ENCODE measurements around the gene SCUBE1.

SCUBE1 gene

DNA sequence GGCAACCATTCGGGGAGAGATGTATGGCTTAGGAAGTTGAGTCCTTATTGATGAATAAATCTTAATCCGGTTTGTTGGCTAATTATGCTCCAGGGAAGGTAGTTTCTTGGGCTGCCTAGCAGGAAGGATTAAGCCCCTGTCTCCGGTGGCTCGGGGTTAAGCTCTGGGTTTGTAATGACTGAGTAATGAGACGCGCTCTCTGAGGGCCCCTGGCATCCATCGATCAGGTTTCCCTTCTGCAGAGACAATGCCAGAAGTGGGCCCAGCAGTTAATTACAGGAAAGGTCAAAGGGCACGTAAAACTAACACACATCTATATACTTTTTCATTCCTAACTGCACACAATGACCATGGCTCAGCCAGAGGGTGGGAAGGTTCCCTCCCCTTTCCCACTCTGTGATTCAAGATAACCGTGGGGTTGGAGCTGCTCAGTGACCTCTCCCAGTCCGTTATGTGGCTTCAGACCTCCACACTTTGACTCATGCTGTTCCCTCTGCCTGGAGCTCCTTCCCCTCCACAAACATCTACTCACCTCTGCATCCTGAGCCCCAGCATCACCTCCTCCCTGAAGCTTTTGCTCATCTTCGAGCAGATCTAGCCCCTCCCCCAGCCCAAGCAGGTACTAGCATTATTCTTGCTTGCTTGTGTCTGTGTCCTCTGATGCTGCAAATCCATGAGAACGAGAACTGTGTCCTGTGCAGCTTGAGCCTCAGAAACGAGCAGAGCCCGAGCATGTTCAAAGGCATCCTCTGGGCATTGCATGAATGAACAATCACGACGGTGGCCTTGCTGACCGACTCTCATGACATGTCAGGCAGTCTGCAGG lies 16.6 kb downstream of the SCUBE1 start:
- DNase-seq (ENCODE audit: low read depth in 2 of 2): no peak

DNA sequence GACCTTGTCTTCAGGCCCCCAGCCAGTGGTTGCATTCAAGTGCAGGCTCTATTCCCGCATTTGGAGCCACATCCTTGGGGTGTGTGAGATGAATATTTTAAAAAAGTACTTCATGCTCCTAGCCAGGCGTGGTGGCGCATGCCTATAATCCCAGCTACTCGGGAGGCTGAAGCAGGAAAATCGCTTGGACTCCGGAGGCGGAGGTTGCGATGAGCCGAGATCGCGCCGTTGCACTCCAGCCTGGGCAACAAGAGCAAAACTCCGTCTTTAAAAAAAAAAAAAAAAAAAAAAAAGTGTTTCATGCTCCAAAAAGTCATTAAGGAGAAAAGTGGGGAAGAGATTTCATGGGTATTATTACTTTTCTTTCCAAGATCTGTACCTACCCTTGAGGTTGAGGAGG lies 18.0 kb downstream of the SCUBE1 start:
- DNase-seq (ENCODE audit: low read depth in 2 of 2): no peak

DNA sequence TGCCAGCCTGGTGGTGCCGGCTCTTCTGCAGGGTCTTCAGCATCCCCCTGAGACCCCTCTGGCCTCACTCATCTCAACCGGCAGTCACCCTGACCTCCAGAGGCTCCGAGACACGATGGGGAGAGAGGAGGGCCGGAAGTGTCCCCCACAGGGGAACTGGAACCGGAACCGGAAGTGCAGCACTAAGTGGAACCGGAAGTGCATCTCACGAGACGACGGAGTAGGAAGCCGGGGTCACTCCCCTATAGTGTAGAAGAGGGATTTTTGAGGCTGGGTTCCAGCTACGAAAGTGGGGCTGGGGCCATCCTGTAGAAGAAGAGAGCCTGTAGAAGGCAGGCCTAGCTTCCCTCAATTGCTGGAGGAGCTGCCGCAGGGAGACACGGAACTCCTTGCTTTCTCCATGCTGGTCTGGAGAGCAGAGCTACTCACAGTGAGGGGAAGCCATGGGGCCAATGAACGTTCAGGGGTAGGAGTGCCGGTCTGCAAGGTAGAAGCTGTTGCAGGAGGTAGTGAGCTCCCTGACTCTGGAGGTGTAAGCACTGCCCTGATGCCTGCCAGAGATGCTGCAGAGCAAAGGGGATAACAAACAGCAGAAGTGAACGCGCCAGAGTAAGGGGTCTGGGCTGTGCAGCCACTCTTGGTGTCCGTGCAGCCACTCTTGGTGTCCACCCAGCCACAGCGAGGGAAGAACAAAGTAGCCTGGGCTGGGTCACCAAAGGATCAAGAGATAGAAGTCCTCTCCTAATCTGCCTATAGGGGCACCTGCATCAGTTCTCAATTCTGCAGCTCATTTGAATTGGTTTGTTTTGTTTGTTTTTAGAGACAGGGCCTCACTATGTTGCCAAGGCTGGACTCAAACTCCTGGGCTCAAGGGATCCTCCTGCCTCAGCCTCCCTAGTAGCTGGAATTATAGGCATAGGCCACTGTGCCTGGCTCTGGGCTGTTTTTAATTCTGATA lies 21.9 kb downstream of the SCUBE1 start:
- no peak for DNase-seq (ENCODE audit: low read depth in 2 of 2)

DNA sequence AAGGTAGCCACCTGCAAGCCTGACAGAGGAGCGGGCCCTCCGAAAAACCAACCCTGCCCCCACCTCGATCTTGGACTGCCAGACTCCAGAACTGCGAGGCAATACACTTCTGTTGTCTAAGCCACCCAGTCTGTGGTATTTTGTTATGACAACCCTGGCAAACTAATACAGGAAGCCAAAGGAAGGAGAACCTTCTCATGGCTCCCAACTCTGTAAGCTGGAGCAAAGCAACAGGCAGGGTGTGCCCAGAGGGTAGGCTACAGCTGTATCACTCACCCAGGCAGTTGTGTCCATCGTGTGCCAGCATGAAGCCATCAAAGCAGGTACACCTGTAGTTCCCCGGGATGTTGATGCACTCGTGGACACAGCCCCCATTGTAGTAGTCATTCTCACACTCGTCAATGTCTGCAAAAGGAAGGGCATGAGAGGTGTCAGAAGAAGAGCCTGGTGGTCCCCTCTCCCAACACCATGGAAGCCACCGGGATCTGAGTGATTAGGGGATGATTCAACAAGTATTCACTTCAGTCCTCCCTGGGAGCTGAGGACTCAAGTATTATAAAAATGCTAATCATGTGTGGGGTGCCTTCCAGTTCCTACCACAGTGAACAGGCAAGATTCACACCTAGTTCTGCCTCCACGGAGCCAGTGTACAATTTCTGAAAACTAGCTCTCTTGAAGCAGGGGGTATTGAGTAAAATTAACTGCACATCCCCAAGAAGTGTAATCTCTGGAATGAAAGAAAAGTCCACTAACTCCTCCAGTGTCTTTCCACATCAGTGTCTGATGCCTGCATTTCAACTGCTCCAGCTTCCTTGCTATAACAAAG lies 23.3 kb downstream of the SCUBE1 start:
- DNase-seq (ENCODE audit: low read depth in 2 of 2): no peak

DNA sequence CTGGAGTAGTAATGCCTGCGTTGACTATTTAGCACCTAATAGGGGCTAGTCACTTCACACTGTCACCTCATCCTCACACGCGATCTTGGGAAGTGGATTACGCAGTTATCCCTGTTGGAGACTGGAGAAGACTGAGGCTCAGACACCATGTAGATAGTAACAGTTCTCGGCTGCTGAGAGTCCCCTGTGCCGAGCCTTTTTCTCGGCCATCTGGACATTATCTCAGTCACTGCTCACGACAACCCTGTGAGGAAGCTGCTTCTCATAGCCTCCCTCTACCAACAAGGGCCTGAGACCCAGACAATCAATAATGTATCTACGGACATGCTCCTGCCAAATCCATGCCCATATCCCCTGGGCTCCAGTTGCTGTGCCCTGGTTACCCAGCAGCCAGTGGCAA lies 25.9 kb downstream of the SCUBE1 start:
- DNase-seq (ENCODE audit: low read depth in 2 of 2): no peak

DNA sequence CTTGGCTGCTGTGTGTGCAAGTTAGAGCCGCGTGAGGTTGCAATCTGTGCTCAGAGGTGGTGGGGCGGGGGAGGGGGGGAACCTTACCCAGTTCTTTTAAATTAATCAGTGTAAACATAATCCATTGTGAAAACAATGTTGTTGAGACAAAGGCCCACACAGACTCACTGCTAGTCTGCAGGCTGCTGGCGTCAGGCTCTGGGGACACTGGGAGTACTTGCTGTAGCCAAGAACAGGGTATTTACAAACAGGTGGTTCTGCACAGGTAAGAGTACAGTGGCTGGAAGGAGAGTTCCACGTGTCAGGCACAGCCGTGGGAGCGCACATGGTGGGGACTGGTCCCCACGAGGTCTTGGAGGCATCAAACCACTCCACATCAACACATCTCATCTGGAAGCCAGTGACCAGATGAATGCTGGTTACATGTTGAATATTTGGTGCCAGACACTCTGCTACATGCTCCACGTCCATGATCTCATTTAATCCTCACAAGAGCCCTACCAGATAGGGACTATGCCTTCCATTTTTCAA lies 27.4 kb downstream of the SCUBE1 start:
- DNase-seq (ENCODE audit: low read depth in 2 of 2): no peak

DNA sequence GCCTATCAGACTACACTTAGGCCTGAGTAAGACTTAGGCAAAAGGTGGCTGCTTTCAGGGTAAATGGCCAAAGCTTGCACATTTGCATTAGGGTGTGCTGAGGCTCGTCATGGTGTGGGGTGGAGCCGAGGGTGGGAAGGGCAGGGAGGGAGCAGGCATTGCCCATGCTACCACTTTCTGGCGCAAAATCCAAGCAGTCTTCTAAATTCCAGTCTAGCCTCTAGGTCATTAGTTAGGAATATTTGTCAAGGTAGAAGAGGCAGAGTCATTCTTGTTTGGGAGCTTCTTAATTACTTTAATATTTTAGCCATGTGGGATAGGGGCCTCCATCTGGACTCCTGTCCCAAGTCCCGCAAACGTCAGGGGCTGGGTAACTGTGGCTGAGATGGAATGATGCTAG lies 28.6 kb downstream of the SCUBE1 start:
- DNase-seq (ENCODE audit: low read depth in 2 of 2): no peak

DNA sequence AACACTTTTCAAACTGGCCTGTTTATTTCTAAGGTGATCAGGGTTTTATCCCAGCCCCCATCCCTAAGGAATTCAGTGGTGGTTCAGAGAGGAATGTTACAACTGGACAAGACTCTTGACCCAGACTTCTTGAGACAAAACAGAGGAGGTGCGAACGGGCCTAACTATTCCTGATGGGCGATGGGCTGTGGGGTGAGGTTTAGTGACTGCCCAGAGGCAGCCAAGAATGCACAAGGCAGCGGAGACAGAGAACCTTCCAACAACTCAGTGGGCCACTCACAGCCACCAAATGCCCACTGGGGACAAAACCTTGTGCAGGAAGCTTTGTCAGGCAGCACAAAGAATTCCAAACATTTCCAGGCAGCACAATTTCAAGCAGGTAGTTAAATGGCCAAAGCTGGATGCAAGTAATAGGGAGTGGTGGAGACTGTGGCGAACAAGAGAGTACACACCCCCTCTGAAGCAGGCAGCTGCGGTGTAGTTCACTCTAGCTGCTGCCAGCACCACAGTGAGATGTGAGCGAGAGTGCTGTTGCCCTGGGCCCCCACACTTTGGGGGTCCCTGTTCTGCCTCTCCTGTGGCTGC lies 29.2 kb downstream of the SCUBE1 start:
- DNase-seq (ENCODE audit: low read depth in 2 of 2): no peak

DNA sequence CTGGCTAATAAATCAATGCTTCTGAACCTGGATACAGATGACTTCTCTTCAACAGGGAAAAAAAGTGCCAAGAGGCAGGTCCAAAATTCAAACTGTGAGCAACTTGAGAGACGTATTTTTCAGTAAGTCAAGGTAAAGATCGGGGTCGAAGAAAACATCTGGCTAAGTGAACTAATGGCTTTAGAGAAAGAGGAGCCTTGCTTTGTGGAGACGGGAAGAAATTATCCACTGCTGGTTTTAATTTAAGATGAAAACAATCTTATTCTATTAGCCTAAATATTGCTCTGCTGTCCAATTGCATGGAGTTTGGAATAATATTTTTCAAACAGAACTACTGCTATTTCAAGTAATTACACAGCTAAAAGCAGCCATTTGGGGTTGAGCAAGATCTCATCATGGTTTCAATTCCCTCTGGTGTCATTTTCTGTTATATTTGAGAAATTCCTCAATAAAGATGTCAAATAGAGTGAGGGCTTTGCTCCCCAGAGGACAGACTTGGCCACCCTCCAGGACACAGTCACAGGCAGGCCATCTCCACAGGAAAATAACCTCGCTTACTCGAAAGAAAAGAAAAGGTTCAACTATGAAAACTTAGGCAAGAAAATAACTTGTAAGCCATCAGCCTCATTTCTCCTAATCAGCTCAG lies 29.8 kb downstream of the SCUBE1 start:
- no peak for DNase-seq (ENCODE audit: low read depth in 2 of 2)

DNA sequence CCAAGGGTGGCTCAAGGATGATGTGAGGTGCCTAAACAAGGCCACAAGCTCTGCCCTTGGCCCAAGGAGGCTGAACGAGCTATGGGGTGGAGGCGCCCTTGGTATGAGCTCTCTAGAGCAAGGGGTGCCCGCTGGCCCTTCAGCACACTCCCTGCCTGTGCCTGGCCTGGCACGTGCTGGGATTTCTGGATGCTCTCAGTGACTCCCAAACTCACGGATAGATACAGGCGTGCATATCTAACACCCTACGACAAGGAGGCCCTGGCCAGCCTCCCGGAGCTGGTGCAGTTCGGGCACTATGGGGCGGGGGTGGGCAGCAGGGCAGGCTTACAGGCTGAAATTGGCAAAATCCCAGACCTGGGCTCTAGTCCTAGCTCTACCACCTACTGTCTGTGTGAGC lies 30.6 kb downstream of the SCUBE1 start:
- DNase-seq (ENCODE audit: low read depth in 2 of 2): no peak

DNA sequence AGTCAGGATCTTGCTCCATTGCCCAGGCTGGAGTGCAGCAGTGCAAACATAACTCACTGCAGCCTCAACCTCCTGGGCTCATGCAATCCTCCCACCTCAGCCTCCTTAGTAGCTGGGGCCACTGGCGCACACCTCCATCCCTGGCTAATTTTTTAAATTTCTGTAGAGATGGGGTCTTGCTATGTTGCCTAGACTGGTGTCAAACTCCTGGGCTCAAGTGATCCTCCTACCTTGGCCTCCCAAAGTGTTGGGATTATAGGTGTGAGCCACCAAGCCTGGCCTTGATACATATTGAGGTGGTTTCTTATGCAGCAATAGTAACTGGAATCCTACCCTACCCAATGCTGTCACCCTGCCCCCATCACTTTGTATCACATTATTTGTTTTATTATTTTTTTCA lies 32.4 kb downstream of the SCUBE1 start:
- DNase-seq (ENCODE audit: low read depth in 2 of 2): no peak

DNA sequence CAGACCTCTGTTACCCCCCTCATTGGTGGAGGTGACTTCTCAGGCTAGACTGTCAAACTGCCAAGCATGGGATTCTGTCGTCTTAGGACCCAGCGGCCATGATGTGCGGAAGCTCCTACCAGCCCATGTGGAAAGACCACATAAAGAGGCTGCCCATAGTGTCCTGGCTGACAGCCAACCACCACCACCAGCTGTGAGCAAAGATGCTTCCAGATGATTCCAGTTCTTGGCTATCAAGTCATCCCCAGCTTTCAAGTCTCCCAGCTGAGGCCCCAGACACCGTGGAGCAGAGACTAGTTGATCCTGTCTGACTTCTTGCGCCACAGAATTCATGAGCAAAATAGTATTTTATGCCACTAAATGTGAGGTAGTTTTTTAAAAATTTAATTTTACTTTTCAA lies 32.9 kb downstream of the SCUBE1 start:
- no peak for DNase-seq (ENCODE audit: low read depth in 2 of 2)

DNA sequence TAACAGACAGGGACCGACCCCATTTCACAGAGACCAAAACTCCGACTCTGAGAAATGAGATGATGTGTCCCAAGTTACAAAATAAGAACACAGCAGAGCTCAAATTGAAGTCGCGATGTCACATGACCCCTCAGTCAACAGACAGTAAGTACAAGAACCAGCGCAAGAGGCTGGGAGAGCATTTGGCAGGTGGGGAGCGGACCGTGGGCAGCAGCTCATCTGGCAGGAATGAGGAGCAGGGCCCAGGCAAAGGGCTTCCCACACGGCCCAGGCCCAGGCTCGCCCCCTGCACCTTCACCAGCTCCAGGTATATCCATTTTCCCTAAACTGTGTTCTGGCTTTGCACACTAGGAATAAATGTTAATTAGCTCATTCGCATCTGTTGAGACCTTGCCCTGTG lies 34.3 kb downstream of the SCUBE1 start:
- DNase-seq (ENCODE audit: low read depth in 2 of 2): no peak

DNA sequence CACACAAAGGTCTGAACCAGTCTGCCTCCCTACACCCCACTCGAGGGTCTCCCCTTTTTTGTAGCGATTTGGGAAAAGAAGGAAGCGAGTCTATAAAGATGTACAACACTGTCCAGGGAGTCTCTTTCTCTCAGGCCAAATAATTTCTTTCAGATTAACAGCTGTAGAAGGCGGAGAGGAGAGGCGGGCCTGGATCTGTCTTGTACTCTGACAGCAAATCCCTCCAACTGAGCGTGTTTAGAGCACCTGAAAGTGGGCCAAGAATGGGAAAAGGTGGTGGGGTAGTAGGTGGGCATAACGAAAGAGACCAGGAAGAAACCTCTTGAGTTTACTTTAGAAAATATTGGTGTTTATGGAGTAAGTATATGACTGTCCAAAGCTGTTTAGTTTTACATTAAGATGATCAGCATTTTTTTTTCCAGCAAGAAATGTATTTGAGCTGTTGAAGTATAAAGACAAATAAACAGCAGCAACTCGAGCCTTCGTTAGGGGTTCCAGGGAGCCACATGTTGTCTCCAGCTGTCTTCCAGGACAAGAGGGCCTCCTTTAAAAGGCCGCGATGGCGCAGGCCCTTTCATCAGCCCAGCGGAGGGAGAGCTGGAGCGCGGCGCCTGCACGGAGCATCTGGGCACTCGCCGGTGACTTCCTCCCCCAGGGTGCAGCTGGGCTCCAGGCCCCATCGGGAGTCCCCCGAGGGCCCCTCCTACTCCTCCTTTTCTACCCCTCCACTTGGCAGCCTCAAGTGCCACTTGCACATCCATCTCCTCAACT lies 34.9 kb downstream of the SCUBE1 start:
- no peak for DNase-seq (ENCODE audit: low read depth in 2 of 2)

DNA sequence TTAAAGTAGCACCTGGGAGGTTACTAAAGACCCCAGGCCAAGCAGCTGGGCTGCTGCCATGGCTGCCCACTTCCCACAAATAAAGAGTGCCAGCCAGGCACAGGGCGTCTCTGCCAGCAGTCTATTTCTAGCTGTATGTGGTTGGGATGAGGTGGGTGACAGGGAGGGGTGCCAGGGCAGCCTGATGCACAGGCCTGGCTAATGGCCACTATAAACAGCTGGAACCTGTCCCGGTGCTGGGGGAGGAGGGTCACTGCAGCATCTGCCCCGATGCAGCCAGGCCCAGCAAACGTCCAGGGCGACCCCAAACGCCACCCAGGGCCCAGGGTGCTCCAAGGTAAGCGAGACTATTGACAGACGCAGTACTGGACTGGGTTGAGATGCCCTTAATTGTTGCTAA lies 37.4 kb downstream of the SCUBE1 start:
- DNase-seq (ENCODE audit: low read depth in 2 of 2): no peak

DNA sequence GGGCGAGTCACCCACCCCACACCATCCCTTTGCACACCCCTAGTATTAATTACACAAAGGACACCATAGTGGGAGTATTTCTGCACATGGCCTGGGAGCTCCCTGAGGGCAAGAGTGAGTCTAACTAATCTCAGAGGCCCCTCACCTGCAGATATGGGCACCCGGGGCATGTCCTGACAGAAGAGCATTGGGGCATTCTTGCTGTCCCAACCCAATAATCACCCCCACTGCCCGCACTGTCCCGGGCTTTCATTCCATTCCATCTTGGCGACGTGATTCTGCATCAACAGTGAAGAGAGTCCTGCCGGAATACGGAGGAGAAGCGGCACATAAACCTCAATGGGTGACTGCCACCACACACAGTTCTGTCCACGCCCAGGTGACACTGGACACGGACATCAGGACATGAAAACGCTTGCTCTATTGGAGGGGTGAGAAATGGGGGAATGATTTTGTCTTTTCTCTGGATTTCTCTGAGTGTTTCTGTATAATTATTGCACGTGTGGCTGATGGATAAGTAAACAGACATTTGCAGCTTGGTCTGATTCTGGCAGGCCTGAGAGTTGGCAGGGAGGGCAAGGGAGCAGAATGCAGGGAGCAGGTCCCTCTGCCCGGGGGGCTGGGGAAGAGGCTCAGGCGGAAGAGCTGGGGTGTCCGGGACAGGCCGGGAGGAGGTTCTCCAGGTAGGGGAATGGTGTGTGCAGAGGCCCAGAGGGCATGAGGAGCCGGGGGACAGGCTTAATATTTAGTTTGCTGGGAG lies 38.2 kb downstream of the SCUBE1 start:
- no peak for DNase-seq (ENCODE audit: low read depth in 2 of 2)

DNA sequence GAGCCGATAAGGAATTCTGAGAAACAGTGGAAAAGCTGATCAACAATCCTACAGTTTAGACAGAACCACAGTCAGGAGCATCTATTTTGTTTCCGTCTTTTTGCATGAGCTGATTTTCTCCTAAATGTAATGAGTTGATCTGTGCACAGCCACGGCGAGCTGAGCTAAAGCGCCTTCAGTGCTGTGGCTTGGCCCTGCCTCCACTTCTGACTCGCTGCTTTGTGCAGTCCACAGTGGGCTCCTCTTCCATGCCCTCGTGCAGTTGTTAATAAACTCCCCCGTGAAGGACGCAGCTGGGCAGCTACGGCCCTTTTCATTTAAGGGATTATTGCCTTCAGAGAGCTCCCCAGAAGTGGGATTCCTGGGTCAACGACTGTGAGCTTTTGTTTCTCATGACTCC lies 39.4 kb downstream of the SCUBE1 start:
- DNase-seq (ENCODE audit: low read depth in 2 of 2): no peak

DNA sequence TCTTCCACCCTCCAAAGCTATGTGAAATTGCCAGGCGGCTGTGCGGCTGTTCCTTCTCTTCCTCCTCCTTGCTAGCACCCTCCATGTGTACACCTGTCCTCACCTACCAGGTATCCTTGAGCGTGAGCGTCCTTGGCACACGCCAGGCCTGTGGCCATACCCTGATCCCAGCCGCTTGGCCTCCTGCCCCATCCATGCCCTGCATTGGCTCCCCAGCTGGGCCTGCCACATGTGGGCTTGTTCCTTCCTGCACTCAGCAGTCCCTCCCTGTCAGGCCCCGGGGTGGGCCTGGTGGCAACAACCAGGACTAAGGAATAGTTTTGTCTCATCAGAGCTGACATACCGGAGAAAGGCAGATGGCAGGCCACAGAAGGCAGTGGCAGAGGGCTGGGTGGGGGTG lies 40.0 kb downstream of the SCUBE1 start:
- DNase-seq (ENCODE audit: low read depth in 2 of 2): no peak

DNA sequence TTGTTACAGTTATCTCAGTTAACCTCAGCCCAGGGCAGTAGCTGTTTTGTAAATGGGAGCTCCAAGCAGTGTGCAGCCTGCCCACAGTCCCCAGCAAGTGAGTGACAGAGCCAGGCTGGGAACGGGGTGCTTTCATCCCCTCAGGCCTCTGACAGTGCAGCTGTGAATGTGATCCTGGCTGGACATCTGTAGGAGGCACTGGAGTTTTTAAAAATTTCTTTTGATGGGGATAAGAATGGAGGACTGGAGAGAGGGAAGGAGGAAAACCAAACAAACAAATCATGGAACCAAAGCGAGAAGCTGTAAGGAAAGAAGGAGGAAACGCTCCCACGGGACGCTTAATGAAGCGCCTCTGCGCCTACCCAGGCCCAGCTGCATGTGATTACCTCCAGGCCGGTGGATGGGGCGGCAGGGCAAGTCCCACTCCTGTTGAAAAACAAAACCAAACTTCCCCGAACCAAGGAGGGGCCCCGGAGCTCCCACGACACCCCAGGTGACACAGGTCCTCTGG lies 40.6 kb downstream of the SCUBE1 start:
- DNase-seq (ENCODE audit: low read depth in 2 of 2): no peak

All from stimulated activated CD4-positive, alpha-beta T cell treated with anti-CD3 and anti-CD28 coated beads, Interleukin-1b, Interleukin-23, amount 100 ng/mL, for 4 hours (primary cell).